ENCODE data around the gene CACNB4.

GRCh38 chr2:151899156-151899555, 199.7 kb downstream of the CACNB4 start:
- TF ChIP-seq FOXK2 (IDR thresholded peaks at IDR 0.05) (no peak), FOXA1 (IDR thresholded peaks at IDR 0.05) (no peak), SUZ12 (IDR thresholded peaks at IDR 0.05) (no peak), SP1 (IDR thresholded peaks at IDR 0.05) (no peak), ARNT (IDR thresholded peaks at IDR 0.05) (no peak), NFRKB (IDR thresholded peaks at IDR 0.05) (no peak), HDGF (IDR thresholded peaks at IDR 0.05; ENCODE audit: borderline replicate concordance) (no peak), TARDBP (IDR thresholded peaks at IDR 0.05) (no peak)

All from HEK293T (cell line).